IMR-90 (cell line): ENCODE measurements around the gene OSM. TPM values are rescaled to one million over a fixed set of nuclear protein-coding genes. Genes with fewer than 3 reads are reported as not detected.

Source experiments
- ATAC-seq: fragments of 200-7000 bp; cut with Tn5 transposase; 2 replicates; pipeline ENCODE4 v1.9.1; 2020; ENCODE audit warnings: low read depth, mild to moderate bottlenecking, moderate library complexity
- BruUV-seq: library from RNA; stranded (reverse); fragments of 400-500 nt; replicated peaks from 2 replicates; lab custom pipeline; 2021; lab: Mats Ljungman, UMichigan
- CTCF ChIA-PET: fragments of 300-600 bp; formaldehyde crosslinking; extraction: SDS; loops from one replicate; lab custom pipeline; 2021; ENCODE audit warnings: antibody characterized with exemption; lab: Yijun Ruan, JAX
- POLR2A ChIA-PET: fragments of 300-600 bp; sonication (Branson Sonifier 250); formaldehyde crosslinking; loops from one replicate; lab custom pipeline; 2022; ENCODE audit warnings: antibody characterized with exemption; ENCODE audit not compliant: unreplicated experiment; lab: Charles Lee
- DNase-seq: peaks from one replicate; pipeline ENCODE4 v3.0.0; 2013
- H2AFZ ChIP-seq: replicated peaks from 2 replicates; pipeline ENCODE3; 2013; ENCODE audit warnings: low read length, mild to moderate bottlenecking; ENCODE audit not compliant: poor library complexity
- H2AK5ac ChIP-seq: 2 replicates; pipeline ENCODE4 v1.6.1; 2013; ENCODE audit warnings: low read depth, low read length, inconsistent platforms
- H2AK9ac ChIP-seq: replicated peaks from 2 replicates; pipeline ENCODE3; 2013; ENCODE audit warnings: mild to moderate bottlenecking, low read depth, low read length, moderate library complexity; ENCODE audit not compliant: poor library complexity
- H2BK120ac ChIP-seq: 2 replicates; pipeline ENCODE4 v1.6.1; 2013; ENCODE audit warnings: low read depth, low read length, inconsistent platforms
- H2BK15ac ChIP-seq: 3 replicates; pipeline ENCODE4 v1.6.1; 2013; ENCODE audit warnings: low read depth, low read length, inconsistent platforms
- H2BK20ac ChIP-seq: 2 replicates; pipeline ENCODE4 v1.6.1; 2013; ENCODE audit warnings: low read depth, mild to moderate bottlenecking, inconsistent platforms, low read length, moderate library complexity
- H2BK5ac ChIP-seq: 2 replicates; pipeline ENCODE4 v1.6.1; 2013; ENCODE audit warnings: mild to moderate bottlenecking, low read depth, low read length, inconsistent platforms; ENCODE audit not compliant: poor library complexity, severe bottlenecking
- H3K14ac ChIP-seq: replicated peaks from 2 replicates; pipeline ENCODE4 v1.6.1; 2013; ENCODE audit warnings: low read depth, low read length, inconsistent platforms
- H3K18ac ChIP-seq: 2 replicates; pipeline ENCODE4 v1.6.1; 2013; ENCODE audit warnings: low read depth, low read length, control low read depth
- H3K23ac ChIP-seq: 2 replicates; pipeline ENCODE4 v1.6.1; 2013; ENCODE audit warnings: low read depth, low read length, inconsistent platforms
- H3K27ac ChIP-seq: 2 replicates; pipeline ENCODE4 v1.5.1; 2013; ENCODE audit warnings: mild to moderate bottlenecking, control low read depth, low read length; ENCODE audit not compliant: insufficient read depth
- H3K27me3 ChIP-seq: 2 replicates; pipeline ENCODE4 v1.6.1; 2013; ENCODE audit warnings: low read length; ENCODE audit not compliant: control insufficient read depth, insufficient read depth
- H3K36me3 ChIP-seq: 2 replicates; pipeline ENCODE4 v1.6.1; 2013; ENCODE audit warnings: low read length, mixed read lengths; ENCODE audit not compliant: control insufficient read depth, insufficient read depth
- H3K4ac ChIP-seq: 2 replicates; pipeline ENCODE4 v1.6.1; 2013; ENCODE audit warnings: low read depth, low read length, inconsistent platforms
- H3K4me1 ChIP-seq: 2 replicates; pipeline ENCODE4 v1.6.1; 2013; ENCODE audit warnings: low read length, mixed read lengths; ENCODE audit not compliant: control insufficient read depth, insufficient read depth
- H3K4me2 ChIP-seq: 2 replicates; pipeline ENCODE4 v1.6.1; 2013; ENCODE audit warnings: low read depth, mild to moderate bottlenecking, control low read depth, low read length, moderate library complexity
- H3K4me3 ChIP-seq: 2 replicates; pipeline ENCODE4 v1.5.1; 2013; ENCODE audit warnings: low read depth, mild to moderate bottlenecking, control low read depth, low read length, moderate library complexity; ENCODE audit not compliant: insufficient read depth
- H3K56ac ChIP-seq: 2 replicates; pipeline ENCODE4 v1.6.1; 2013; ENCODE audit warnings: low read length, inconsistent platforms; ENCODE audit not compliant: insufficient read depth; ENCODE audit errors: extremely low read depth
- H3K79me1 ChIP-seq, 2 experiments: 2 replicates each; pipeline ENCODE4 v1.6.1; 2013; ENCODE audit warnings: low read length in 2 of 2, inconsistent platforms in 1 of 2, low read depth in 1 of 2
- H3K9ac ChIP-seq: 2 replicates; pipeline ENCODE4 v1.6.1; 2013; ENCODE audit warnings: low read depth, low read length, control low read depth
- H3K9me1 ChIP-seq: 2 replicates; pipeline ENCODE4 v1.6.1; 2013; ENCODE audit warnings: low read length, inconsistent platforms; ENCODE audit not compliant: insufficient read depth
- H3K9me3 ChIP-seq: 2 replicates; pipeline ENCODE4 v1.6.1; 2013; ENCODE audit warnings: low read length; ENCODE audit not compliant: control insufficient read depth, insufficient read depth
- H4K20me1 ChIP-seq: 2 replicates; pipeline ENCODE4 v1.6.1; 2013; ENCODE audit warnings: low read length, inconsistent platforms; ENCODE audit not compliant: insufficient read depth
- H4K5ac ChIP-seq: 2 replicates; pipeline ENCODE4 v1.6.1; 2013; ENCODE audit warnings: mild to moderate bottlenecking, low read depth, low read length, control low read depth
- H4K8ac ChIP-seq, 2 experiments: 2 replicates each; pipeline ENCODE4 v1.6.1; 2013; ENCODE audit warnings: low read depth in 2 of 2, low read length in 2 of 2, control low read depth in 1 of 2, inconsistent platforms in 1 of 2
- H4K91ac ChIP-seq: 2 replicates; pipeline ENCODE4 v1.6.1; 2013; ENCODE audit warnings: low read depth, low read length, inconsistent platforms; ENCODE audit not compliant: insufficient read depth
- CEBPB ChIP-seq: IDR thresholded peaks from 2 replicates; pipeline ENCODE4 v1.6.1; 2012; ENCODE audit warnings: low read depth, low read length, improper control_type of control experiment
- MXI1 ChIP-seq: IDR thresholded peaks from 2 replicates; pipeline ENCODE4 v1.6.1; 2012; ENCODE audit warnings: low read depth, mild to moderate bottlenecking, low read length, moderate library complexity, borderline replicate concordance
- NFE2L2 ChIP-seq: fragments of 150-350 bp; IDR thresholded peaks from 2 replicates; pipeline ENCODE4 v1.6.1; 2016; ENCODE audit warnings: low read depth, mild to moderate bottlenecking, low read length
- POLR2A ChIP-seq: IDR thresholded peaks from 2 replicates; pipeline ENCODE4 v1.6.1; 2012; ENCODE audit warnings: mild to moderate bottlenecking, low read depth, low read length
- USF2 ChIP-seq: fragments of 150-350 bp; IDR thresholded peaks from 2 replicates; pipeline ENCODE4 v1.6.1; 2017; ENCODE audit warnings: mild to moderate bottlenecking, antibody characterized with exemption, low read length, low read depth
- WGBS, 2 experiments: methylation state at CpG; one replicate each; pipeline versions ENCODE4 v1.1.5 to v1.1.7; 2013; ENCODE audit warnings: missing lambda C conversion rate in 2 of 2; ENCODE audit not compliant: insufficient read length in 1 of 2; ENCODE audit errors: extremely low coverage in 2 of 2; 5-methylcytosine and 5-hydroxymethylcytosine counted together
- dilution Hi-C: fragments of 300-500 bp; cut with HindIII; formaldehyde crosslinking; loops from one replicate; pipeline ENCODE4 v1.14.3; 2018; ENCODE audit warnings: low sequenced_read_pairs; ENCODE audit not compliant: unreplicated experiment
- in situ Hi-C: fragments of 300-500 bp; cut with MboI; formaldehyde crosslinking; loops from 3 replicates; pipeline ENCODE4 v1.14.3; 2019; ENCODE audit warnings: low sequenced_read_pairs, inconsistent platforms, mixed read lengths
- intact Hi-C: fragments of 100-400 bp; cut with micrococcal nuclease; formaldehyde crosslinking; loops from 2 replicates; pipeline ENCODE4 v1.10.0; 2022
- polyA plus RNA-seq, 3 experiments: library from polyadenylated mRNA; depleted of rRNA; stranded (reverse); fragments of >200 nt; gene quantifications; 2 replicates each; pipeline ENCODE4 v1.2.3, GENCODE V29; 2012; ENCODE audit warnings: low replicate concordance in 1 of 3
- total RNA-seq: library from RNA; depleted of rRNA; stranded (reverse); fragments of >200 nt; gene quantifications from 2 replicates; pipeline ENCODE4 v1.2.3, GENCODE V29; 2012

OSM gene
- total and polyA plus RNA-seq, 2 of the 4 experiments (the other 2 are of a cell fraction): not detected

- Histone ChIP-seq H3K4me3 (no peak overlapping the region), H3K27me3 (no peaks in the 10 kb centered on the region), H4K8ac (no peak overlapping the region), H4K5ac (no peak overlapping the region), H3K9me3 (no peaks in the 10 kb centered on the region), H3K79me1 (peaks cover 0 to 7% of the 10 kb centered on the region in 2 experiments; a peak in 3 of 4 replicates), H3K23ac (no peak overlapping the region), H3K18ac (no peak overlapping the region), H3K27ac (no peak overlapping the region), H3K9me1 (peaks cover 8% of the 10 kb centered on the region), H3K4me2 (no peak overlapping the region), H4K20me1 (peaks cover 3% of the 10 kb centered on the region; the same call in 1 of the 2 replicates), H3K9ac (no peak overlapping the region), H3K14ac (no peak overlapping the region), H2BK120ac (no peak overlapping the region), H3K4ac (no peak overlapping the region), H3K56ac (no peak overlapping the region), H2AK9ac (no peak overlapping the region), H2BK5ac (no peak overlapping the region), H2AK5ac (no peak overlapping the region), H2BK15ac (no peak overlapping the region), H3K36me3 (peaks cover 24% of the 10 kb centered on the region), H2AFZ (no peak overlapping the region), H2BK20ac (no peak overlapping the region), H3K4me1 (peaks cover 2% of the 10 kb centered on the region), H4K91ac (no peak overlapping the region)
- ChIA-PET CTCF (no interaction called here), POLR2A (no interaction called here)
- dilution Hi-C loops (no loop called here), intact Hi-C loops (no loop called here), in situ Hi-C loops (no loop called here)
- ATAC-seq (no peak), DNase-seq (no peak)
- BruUV-seq: no TSS peak
- TF ChIP-seq USF2 (no peak), CEBPB (no peak), NFE2L2 (no peak), MXI1 (no peak), POLR2A (no peak)
- WGBS, 2 experiments: 100% methylated on average over 1 of the region's 4 CpGs; no CpG with 5 or more reads in 1 of the 2 experiments
Observed at GRCh38 chr22:30283342-30283741, 16.7 kb upstream of the OSM start.
